H1 (cell line): ENCODE results near the gene NUP98. TPM values are rescaled to one million over a fixed set of nuclear protein-coding genes. Genes with fewer than 3 reads are reported as not detected.

Source experiments
- POU5F1 ChIP-seq: IDR thresholded peaks from 2 replicates; pipeline ENCODE4 v1.6.1; 2011; ENCODE audit warnings: low read depth, mild to moderate bottlenecking, low read length, moderate library complexity
- RXRA ChIP-seq: IDR thresholded peaks from 2 replicates; pipeline ENCODE4 v1.6.1; 2011; ENCODE audit warnings: low read depth, mild to moderate bottlenecking, low read length, moderate library complexity; ENCODE audit not compliant: insufficient read depth
- SIRT6 ChIP-seq: IDR thresholded peaks from one replicate; pipeline ENCODE4 v1.7.1; 2012; ENCODE audit warnings: low read length, inconsistent platforms
- SP1 ChIP-seq: IDR thresholded peaks from 2 replicates; pipeline ENCODE4 v1.6.1; 2011; ENCODE audit warnings: low read depth, low read length
- polyA plus RNA-seq, 7 experiments: library from polyadenylated mRNA; depleted of rRNA in 3 of 7; stranded (reverse) in 5 of 7; unstranded in 2 of 7; fragments of >200 nt in 5 of 7; fragments of 200-250 nt in 2 of 7; gene quantifications; 1 replicate in 5 of 7; 2 replicates in 1 of 7; 4 replicates in 1 of 7; pipeline versions ENCODE4 v1.2.1 to v1.2.3, GENCODE V29; 2011 to 2013; ENCODE audit warnings: missing spikeins in 2 of 7, mixed read lengths in 2 of 7
- total RNA-seq: library from RNA; stranded (reverse); fragmentation: NEBNext Ultra II Directional; extraction: Animal tissue kit (Norgen Biotek cat#: 25700); gene quantifications from 2 replicates; pipeline ENCODE4 v1.2.1, GENCODE V29; 2021

NUP98 gene
- total and polyA plus RNA-seq, 2 of the 8 experiments (the other 6 are each of a cell fraction or from before 2014, with no cell fraction given): 98.6 to 261 TPM

DNA sequence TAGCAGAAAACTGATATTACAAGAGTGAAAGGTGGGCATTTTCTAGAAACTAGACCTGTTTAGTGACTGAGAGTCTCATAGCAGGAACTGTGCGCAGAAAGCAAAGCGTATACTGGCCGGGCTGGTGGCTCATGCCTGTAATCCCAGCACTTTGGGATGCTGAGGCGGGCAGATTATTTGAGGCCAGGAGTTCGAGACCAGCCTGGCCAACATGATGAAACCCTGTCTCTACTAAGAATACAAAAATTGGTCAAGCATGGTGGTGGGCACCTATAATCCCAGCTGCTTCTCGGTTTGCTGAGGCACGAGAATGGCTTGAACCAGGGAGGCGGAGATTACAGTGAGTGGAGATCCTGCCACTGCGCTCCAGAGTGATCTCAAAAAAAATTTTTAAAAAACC, 1.8 kb upstream of the NUP98 start (continued):
- no peak for TF ChIP-seq POU5F1
- no peak for TF ChIP-seq SIRT6
- TF ChIP-seq RXRA: no peak
- no peak for TF ChIP-seq SP1
